ENCODE measurements around the gene GCNA.

DNA sequence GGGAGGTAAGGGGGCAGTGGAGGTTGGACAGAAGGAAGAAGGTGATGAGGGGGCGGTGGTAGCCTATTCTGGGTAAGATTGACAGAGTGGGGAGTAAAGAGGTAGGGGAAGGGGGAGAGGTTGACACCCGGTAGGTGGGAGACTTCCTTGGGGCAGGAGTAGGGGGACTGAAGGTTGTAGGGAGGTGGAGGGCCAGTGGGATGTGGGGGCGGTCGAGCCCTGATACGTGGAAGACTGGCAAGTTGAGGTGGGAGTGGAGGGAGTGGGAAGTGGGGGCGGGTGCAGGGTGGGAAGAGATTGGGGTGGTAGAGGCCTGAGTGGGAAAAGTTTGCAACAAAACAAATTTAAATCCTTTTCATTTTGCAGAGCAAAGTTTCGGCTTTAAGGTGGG is 1.7 kb downstream of the GCNA start:
- no peak for TF ChIP-seq EZH2 (IDR thresholded peaks at IDR 0.05; ENCODE audit: borderline replicate concordance, low read length)
- TF ChIP-seq, protein P1, sequence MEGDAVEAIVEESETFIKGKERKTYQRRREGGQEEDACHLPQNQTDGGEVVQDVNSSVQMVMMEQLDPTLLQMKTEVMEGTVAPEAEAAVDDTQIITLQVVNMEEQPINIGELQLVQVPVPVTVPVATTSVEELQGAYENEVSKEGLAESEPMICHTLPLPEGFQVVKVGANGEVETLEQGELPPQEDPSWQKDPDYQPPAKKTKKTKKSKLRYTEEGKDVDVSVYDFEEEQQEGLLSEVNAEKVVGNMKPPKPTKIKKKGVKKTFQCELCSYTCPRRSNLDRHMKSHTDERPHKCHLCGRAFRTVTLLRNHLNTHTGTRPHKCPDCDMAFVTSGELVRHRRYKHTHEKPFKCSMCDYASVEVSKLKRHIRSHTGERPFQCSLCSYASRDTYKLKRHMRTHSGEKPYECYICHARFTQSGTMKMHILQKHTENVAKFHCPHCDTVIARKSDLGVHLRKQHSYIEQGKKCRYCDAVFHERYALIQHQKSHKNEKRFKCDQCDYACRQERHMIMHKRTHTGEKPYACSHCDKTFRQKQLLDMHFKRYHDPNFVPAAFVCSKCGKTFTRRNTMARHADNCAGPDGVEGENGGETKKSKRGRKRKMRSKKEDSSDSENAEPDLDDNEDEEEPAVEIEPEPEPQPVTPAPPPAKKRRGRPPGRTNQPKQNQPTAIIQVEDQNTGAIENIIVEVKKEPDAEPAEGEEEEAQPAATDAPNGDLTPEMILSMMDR (conservative IDR thresholded peaks at IDR 0.05 in 1 of 2, IDR thresholded peaks at IDR 0.05 in 1 of 2; ENCODE audit: extremely low read depth in 1 of 2, insufficient read depth in 1 of 2, low read depth in 1 of 2, low read length in 2 of 2): no peak
